CD14-positive monocyte (primary cell): ENCODE results near the gene SLC9A9. TPM values are rescaled to one million over a fixed set of nuclear protein-coding genes. Genes with fewer than 3 reads are reported as not detected.

Experiments used
- DNase-seq, 3 donors: peaks; one replicate each; pipeline ENCODE4 v3.0.0-alpha.2; 2011 to 2022
- H2AFZ ChIP-seq: 2 replicates; pipeline ENCODE4 v1.6.0; 2012; ENCODE audit warnings: mild to moderate bottlenecking, low read depth, low read length, inconsistent platforms; ENCODE audit not compliant: insufficient read depth, poor library complexity, severe bottlenecking
- H3K27ac ChIP-seq, 2 donors: 1 replicate in 1 of 2; 2 replicates in 1 of 2; pipeline ENCODE4 v1.5.1; 2012 to 2013; ENCODE audit warnings: low read length in 2 of 2, control low read depth in 1 of 2, inconsistent platforms in 1 of 2, low read depth in 1 of 2, mild to moderate bottlenecking in 1 of 2
- H3K27me3 ChIP-seq, 2 donors: one replicate each; pipeline versions ENCODE4 v1.6.0 to v1.6.1; 2011 to 2013; ENCODE audit warnings: low read length in 2 of 2; ENCODE audit not compliant: control insufficient read depth in 2 of 2, insufficient read depth in 2 of 2
- H3K36me3 ChIP-seq, 2 donors: replicated peaks in 1 of 2; 1 replicate in 1 of 2; 2 replicates in 1 of 2; pipeline versions ENCODE4 v1.5.1 to v1.6.1; 2012 to 2013; ENCODE audit warnings: low read length in 2 of 2, control low read depth in 1 of 2, inconsistent platforms in 1 of 2, mild to moderate bottlenecking in 1 of 2; ENCODE audit not compliant: insufficient read depth in 2 of 2, control insufficient read depth in 1 of 2
- H3K4me1 ChIP-seq, 2 donors: 1 replicate in 1 of 2; 2 replicates in 1 of 2; pipeline versions ENCODE4 v1.5.1 to v1.6.1; 2012 to 2013; ENCODE audit warnings: low read length in 2 of 2, control low read depth in 1 of 2, inconsistent platforms in 1 of 2, mild to moderate bottlenecking in 1 of 2, moderate library complexity in 1 of 2; ENCODE audit not compliant: insufficient read depth in 2 of 2, control insufficient read depth in 1 of 2
- H3K4me2 ChIP-seq: replicated peaks from 2 replicates; pipeline ENCODE3; 2012; ENCODE audit warnings: low read length, moderate library complexity, mild to moderate bottlenecking; ENCODE audit not compliant: poor library complexity, severe bottlenecking; ENCODE audit errors: extremely low read depth
- H3K4me3 ChIP-seq, 3 experiments: fragments of 200-600 bp in 1 of 3; sonication (generic) in 1 of 3; replicated peaks in 1 of 3; 1 replicate in 2 of 3; 2 replicates in 1 of 3; pipeline ENCODE4 v1.5.1; 2011 to 2013; ENCODE audit warnings: low read length in 3 of 3, mild to moderate bottlenecking in 3 of 3, control low read depth in 2 of 3, low read depth in 2 of 3, inconsistent platforms in 1 of 3, moderate library complexity in 1 of 3
- H3K79me2 ChIP-seq: 2 replicates; pipeline ENCODE4 v1.6.0; 2012; ENCODE audit warnings: mild to moderate bottlenecking, control low read depth, inconsistent platforms, low read length, moderate library complexity; ENCODE audit not compliant: insufficient read depth
- H3K9ac ChIP-seq: 2 replicates; pipeline ENCODE4 v1.6.0; 2017; ENCODE audit warnings: low read length, mild to moderate bottlenecking; ENCODE audit not compliant: insufficient read depth, poor library complexity, severe bottlenecking
- H3K9me3 ChIP-seq, 2 donors: replicated peaks in 1 of 2; 1 replicate in 1 of 2; 2 replicates in 1 of 2; pipeline versions ENCODE4 v1.5.1 to v1.6.1; 2012 to 2013; ENCODE audit warnings: low read length in 2 of 2, control low read depth in 1 of 2; ENCODE audit not compliant: control insufficient read depth in 1 of 2, insufficient read depth in 1 of 2
- H4K20me1 ChIP-seq: 2 replicates; pipeline ENCODE4 v1.6.0; 2012; ENCODE audit warnings: mild to moderate bottlenecking, low read length, control low read depth, moderate library complexity; ENCODE audit not compliant: insufficient read depth
- H3K27ac Mint-ChIP-seq, 7 donors: one replicate each; pipeline ENCODE4 v1.8.0; 2020; ENCODE audit warnings: mild to moderate bottlenecking in 7 of 7, mixed read lengths in 7 of 7, moderate library complexity in 6 of 7, inconsistent platforms in 2 of 7
- H3K27me3 Mint-ChIP-seq, 3 donors: one replicate each; pipeline ENCODE4 v1.8.0; 2021 to 2022; ENCODE audit warnings: low read depth in 3 of 3, mild to moderate bottlenecking in 3 of 3, mixed read lengths in 3 of 3, moderate library complexity in 3 of 3, inconsistent platforms in 1 of 3
- H3K36me3 Mint-ChIP-seq, 2 donors: one replicate each; pipeline ENCODE4 v1.8.0; 2020; ENCODE audit warnings: mixed read lengths in 2 of 2, inconsistent platforms in 1 of 2, mild to moderate bottlenecking in 1 of 2
- H3K4me1 Mint-ChIP-seq: one replicate; pipeline ENCODE4 v1.8.0; 2020; ENCODE audit warnings: mild to moderate bottlenecking, mixed read lengths
- H3K4me3 Mint-ChIP-seq, 2 donors: one replicate each; pipeline ENCODE4 v1.8.0; 2020; ENCODE audit warnings: mild to moderate bottlenecking in 2 of 2, mixed read lengths in 2 of 2, moderate library complexity in 1 of 2
- H3K9me3 Mint-ChIP-seq, 7 donors: one replicate each; pipeline ENCODE4 v1.8.0; 2020 to 2022; ENCODE audit warnings: mixed read lengths in 7 of 7, mild to moderate bottlenecking in 6 of 7, moderate library complexity in 6 of 7, inconsistent platforms in 2 of 7
- CTCF ChIP-seq: fragments of 200-600 bp; IDR thresholded peaks from one replicate; pipeline ENCODE4 v1.8.0; 2022; ENCODE audit warnings: antibody characterized with exemption, mild to moderate bottlenecking
- WGBS: methylation state at CpG from one replicate; pipeline ENCODE4 v1.1.5; 2013; ENCODE audit warnings: missing lambda C conversion rate; ENCODE audit not compliant: insufficient coverage; 5-methylcytosine and 5-hydroxymethylcytosine counted together
- intact Hi-C, 2 donors: fragments of 100-400 bp; cut with micrococcal nuclease; formaldehyde crosslinking; loops; one replicate each; pipeline versions ENCODE4 v1.15.0 to v1.15.1; 2023
- polyA plus RNA-seq, 3 donors: library from polyadenylated mRNA; depleted of rRNA in 1 of 3; unstranded in 2 of 3; stranded (reverse) in 1 of 3; fragments of 300-500 nt in 2 of 3; fragments of >200 nt in 1 of 3; fragmentation: Illumina TruSeq in 2 of 3; gene quantifications; 1 replicate in 2 of 3; 2 replicates in 1 of 3; pipeline ENCODE4 v1.2.3, GENCODE V29; 2012 to 2021

Gene SLC9A9
- polyA plus RNA-seq, 3 donors: 14.1 to 32.8 (median 27.0) TPM

GRCh38 chr3:143245692-143246091 lies 602.6 kb downstream of the SLC9A9 start:
- Histone ChIP-seq H4K20me1 (no peaks in the 10 kb centered on the region), H3K4me1 (no peaks in the 10 kb centered on the region), H3K27me3 (no peaks in the 10 kb centered on the region), H3K4me2 (no peak overlapping the region), H3K9ac (no peak overlapping the region), H3K79me2 (no peaks in the 10 kb centered on the region), H3K4me3 (no peak overlapping the region), H2AFZ (no peak overlapping the region), H3K27ac (no peak overlapping the region), H3K9me3 (peaks cover 0 to 5% of the 10 kb centered on the region in 2 donors), H3K36me3 (no peaks in the 10 kb centered on the region)
- no peaks in the 10 kb centered on the region for H3K4me1 Mint-ChIP-seq
- no peak for DNase-seq
- TF ChIP-seq CTCF: no peak
- H3K9me3 Mint-ChIP-seq: peaks cover 0 to 8% (median 3%) of the 10 kb centered on the region in 7 donors
- no peaks in the 10 kb centered on the region for H3K36me3 Mint-ChIP-seq
- H3K4me3 Mint-ChIP-seq: no peak overlapping the region
- intact Hi-C loops: no loop called here
- WGBS: 96% methylated on average over 3 of the region's 4 CpGs
- H3K27ac Mint-ChIP-seq: no peak overlapping the region
- peaks cover 0 to 1% (median 0%) of the 10 kb centered on the region in 3 donors for H3K27me3 Mint-ChIP-seq

- no peaks in the 10 kb centered on the region for H3K4me1 ChIP-seq
- DNase-seq: no peak
- no peak overlapping the region for H3K27ac Mint-ChIP-seq
- no peaks in the 10 kb centered on the region for H3K4me1 Mint-ChIP-seq
- no peak overlapping the region for H3K4me3 ChIP-seq
- no peak overlapping the region for H3K27ac ChIP-seq
- 96% methylated on average over 8 of the region's 9 CpGs for WGBS
- no peak overlapping the region for H3K4me3 Mint-ChIP-seq
- peaks cover 0 to 2% (median 0%) of the 10 kb centered on the region in 7 donors for H3K9me3 Mint-ChIP-seq
- intact Hi-C loops: no loop called here
- H3K9ac ChIP-seq: no peak overlapping the region
- TF ChIP-seq CTCF: no peak
- H4K20me1 ChIP-seq: no peaks in the 10 kb centered on the region
- no peaks in the 10 kb centered on the region for H3K27me3 ChIP-seq
- no peaks in the 10 kb centered on the region for H3K79me2 ChIP-seq
- no peak overlapping the region for H3K4me2 ChIP-seq
- H3K36me3 ChIP-seq: no peaks in the 10 kb centered on the region
- H3K27me3 Mint-ChIP-seq: peaks cover 0 to 1% (median 0%) of the 10 kb centered on the region in 3 donors
- no peak overlapping the region for H2AFZ ChIP-seq
- no peaks in the 10 kb centered on the region for H3K36me3 Mint-ChIP-seq
- no peaks in the 10 kb centered on the region for H3K9me3 ChIP-seq
Observed at GRCh38 chr3:143244516-143245063, 603.7 kb downstream of the SLC9A9 start.
